RWPE1 (cell line): ENCODE results near the gene PLXNB2.

ENCODE experiments used
- CTCF ChIA-PET: fragments of 350-600 bp; sonication (Branson Sonifier 250); formaldehyde crosslinking; extraction: SDS; loops from one replicate; lab custom pipeline; 2021; lab: Yijun Ruan, JAX
- POLR2A ChIA-PET: fragments of 400-600 bp; formaldehyde crosslinking; extraction: SDS; loops from one replicate; lab custom pipeline; 2020; ENCODE audit warnings: antibody characterized with exemption; ENCODE audit not compliant: low non-redundant PET; lab: Yijun Ruan, JAX
- DNase-seq: peaks from one replicate; pipeline ENCODE4 v3.0.0; 2012; ENCODE audit warnings: low spot score
- H3K27ac ChIP-seq: fragments of 450-650 bp; 2 replicates; pipeline ENCODE4 v1.5.1; 2017
- TF ChIP-seq, protein P1 (sequence below): fragments of 450-650 bp; conservative IDR thresholded peaks from 2 replicates; pipeline ENCODE4 v1.5.1; 2017; ENCODE audit warnings: low read depth, mild to moderate bottlenecking

Gene PLXNB2

DNA sequence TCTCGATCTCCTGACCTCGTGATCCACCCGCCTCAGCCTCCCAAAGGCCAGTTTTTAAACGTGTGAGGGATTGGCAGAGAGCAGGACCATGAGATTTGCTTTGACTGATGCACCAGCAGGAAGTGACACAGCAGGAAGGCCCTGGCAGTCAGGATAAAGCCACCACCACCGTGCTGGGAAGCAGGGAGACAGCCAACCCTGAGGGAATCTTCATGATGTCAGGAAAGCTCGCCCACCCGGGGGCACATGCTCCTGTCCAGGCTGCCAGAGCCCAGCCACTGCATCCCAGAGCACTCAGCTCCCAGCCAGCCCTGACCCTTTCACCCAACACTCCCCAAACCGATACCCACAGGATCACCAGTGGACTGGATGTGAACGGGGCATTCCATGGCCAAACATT is 68.7 kb downstream of the PLXNB2 start:
- DNase-seq, result no peak
- TF ChIP-seq, protein P1, sequence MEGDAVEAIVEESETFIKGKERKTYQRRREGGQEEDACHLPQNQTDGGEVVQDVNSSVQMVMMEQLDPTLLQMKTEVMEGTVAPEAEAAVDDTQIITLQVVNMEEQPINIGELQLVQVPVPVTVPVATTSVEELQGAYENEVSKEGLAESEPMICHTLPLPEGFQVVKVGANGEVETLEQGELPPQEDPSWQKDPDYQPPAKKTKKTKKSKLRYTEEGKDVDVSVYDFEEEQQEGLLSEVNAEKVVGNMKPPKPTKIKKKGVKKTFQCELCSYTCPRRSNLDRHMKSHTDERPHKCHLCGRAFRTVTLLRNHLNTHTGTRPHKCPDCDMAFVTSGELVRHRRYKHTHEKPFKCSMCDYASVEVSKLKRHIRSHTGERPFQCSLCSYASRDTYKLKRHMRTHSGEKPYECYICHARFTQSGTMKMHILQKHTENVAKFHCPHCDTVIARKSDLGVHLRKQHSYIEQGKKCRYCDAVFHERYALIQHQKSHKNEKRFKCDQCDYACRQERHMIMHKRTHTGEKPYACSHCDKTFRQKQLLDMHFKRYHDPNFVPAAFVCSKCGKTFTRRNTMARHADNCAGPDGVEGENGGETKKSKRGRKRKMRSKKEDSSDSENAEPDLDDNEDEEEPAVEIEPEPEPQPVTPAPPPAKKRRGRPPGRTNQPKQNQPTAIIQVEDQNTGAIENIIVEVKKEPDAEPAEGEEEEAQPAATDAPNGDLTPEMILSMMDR, result no peak
- H3K27ac ChIP-seq, result peak overlapping the region; percentile 32
- ChIA-PET CTCF (no interaction called here), POLR2A (no interaction called here)

DNA sequence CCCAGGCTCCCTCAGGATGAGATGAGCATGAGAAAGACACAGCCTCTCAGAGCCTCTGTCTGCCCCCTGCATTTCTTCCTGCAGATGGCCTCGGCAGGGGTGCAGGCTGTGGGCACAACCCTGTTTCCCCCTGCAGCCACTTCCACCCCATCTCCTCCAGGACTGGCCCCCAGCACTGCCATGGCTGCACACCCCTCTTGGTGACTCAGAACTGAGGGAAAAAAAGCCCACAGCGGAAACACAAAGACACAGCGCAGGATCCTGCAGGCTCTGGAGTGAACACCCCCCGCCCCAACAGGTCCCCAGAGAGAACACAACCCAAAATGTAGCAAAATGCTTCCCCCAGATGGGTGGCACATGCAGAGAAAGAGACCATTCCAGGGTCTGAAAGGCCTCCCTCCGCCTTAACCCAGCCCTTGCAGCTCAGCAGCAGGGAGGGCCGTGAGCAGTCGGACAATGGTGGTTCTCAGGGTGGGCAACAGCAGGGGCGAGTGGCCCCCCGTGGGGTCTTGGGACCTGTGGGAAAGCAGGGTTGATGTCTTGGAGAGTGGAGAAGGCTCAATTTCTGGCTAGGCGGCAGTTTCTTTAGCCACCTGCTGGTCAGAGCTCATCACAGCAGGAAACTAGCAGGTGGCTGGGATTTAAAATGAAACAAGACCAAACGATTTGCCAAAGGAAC is 70.6 kb downstream of the PLXNB2 start:
- H3K27ac ChIP-seq, result peak overlapping the region; percentile 16; the same call in 1 of the 2 replicates
- CTCF ChIA-PET, result no interaction called here
- TF ChIP-seq, protein P1, result peak; percentile 25; the same call in 1 of the 2 replicates
- POLR2A ChIA-PET, result no interaction called here
- DNase-seq, result no peak

DNA sequence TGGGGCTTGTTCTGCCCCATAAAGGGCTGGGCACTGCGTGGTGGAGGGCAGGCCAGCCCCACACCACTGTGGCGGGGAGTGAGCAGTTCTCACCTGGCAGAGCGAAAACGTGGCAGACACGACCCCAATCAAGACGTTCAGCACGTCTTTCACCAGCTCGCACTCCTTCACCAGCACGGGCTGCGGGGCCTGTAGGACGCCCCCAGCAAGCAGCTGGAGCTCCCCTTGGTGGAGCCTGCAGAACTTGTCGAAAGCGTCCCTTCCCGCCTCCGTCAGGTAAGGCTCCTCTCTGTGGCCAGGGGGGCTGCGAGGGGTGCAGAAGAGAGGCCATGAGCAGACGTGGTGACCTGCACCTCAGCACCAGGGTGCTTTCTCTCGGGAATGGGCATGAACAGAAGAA is 74.2 kb downstream of the PLXNB2 start:
- peak overlapping the region; percentile 27 for H3K27ac ChIP-seq
- TF ChIP-seq, protein P1, result no peak
- ChIA-PET POLR2A (no interaction called here), CTCF (interaction anchor here (0.9 kb wide), 1 partner anchor 13 kb away, joined by 5 read pairs; no protein-coding TSS in a partner anchor)
- DNase-seq, result no peak

DNA sequence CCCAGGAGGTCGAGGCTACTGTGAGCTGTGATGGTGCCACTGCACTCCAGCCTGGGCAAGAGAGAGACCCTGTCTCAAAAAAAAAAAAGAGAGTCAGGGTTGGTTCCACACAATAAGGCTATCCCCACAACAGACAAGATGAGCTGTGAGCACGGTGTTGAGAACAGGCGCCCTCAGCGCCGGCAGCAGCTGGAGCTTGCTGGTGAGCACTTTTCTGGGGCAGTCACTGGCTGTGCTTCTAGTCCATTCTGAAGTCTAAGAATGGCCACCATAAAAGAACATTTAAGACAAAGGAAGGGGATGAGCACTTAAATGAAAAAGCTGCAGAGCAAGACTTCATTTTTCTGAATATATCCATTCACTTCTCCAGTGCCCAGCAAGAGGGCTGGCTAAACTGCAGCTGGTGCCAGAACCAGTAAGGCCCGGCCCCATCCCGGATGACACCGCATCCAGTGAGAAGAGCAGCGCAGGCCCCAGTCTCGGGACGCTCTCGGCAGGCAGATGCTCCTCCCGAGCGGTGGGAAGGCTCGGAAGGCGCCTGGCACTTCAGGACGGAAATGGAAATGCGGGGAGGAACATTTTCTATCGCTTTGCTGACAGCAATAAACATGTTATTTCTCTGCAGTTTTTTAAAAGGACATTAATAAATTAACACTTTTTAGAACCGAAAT is 74.8 kb downstream of the PLXNB2 start:
- ChIA-PET CTCF (interaction anchor here (0.6 to 0.9 kb wide), 2 partner anchors 13 to 118 kb away, joined by 5 to 10 read pairs; no protein-coding TSS in a partner anchor), POLR2A (no interaction called here)

DNA sequence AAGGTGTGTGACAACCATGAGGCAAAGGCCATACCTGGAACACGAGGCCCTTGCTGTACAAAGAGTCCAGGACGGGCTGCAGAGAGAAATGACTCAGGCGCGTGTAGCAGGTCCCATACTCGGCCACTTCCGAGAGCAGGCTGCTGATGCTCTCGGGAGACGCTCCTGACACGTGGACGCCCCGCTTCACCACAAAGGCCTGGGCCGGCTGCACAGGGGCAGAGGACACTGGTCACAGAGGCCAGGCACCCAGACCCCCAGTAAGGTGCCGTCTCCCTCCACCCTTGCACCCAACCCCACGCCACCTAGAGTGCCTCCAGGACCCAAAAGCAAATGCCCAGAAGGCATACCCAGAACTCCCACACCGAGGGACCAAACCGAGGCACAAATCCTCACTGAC is 78.1 kb downstream of the PLXNB2 start:
- DNase-seq, result no peak
- TF ChIP-seq, protein P1, result no peak
- no peak overlapping the region for H3K27ac ChIP-seq
- ChIA-PET POLR2A (no interaction called here), CTCF (no interaction called here)

More for the DNA sequence above, 74.8 kb downstream of the PLXNB2 start:
- H3K27ac ChIP-seq, result peak overlapping the region; percentile 27
- TF ChIP-seq, protein P1, result no peak
- no peak for DNase-seq

DNA sequence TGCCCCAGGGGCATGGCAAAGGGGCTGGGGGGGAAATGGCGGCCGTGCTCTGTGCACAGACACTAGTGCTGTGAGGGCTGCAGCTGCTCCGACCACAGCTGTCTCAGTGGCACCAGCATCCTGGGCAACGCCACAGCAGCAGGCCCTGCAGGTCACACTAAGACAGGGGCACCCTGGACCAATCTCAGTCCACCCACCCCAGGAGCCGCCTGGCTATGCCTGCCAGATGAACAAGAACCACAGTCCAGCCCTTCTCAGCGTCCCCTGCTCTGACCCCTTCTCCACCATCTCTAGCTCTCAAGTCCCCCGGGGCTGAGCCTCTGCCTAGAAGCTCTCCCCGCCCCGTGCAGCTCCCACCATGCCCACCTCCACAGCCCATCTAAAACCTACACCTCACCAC is 79.1 kb downstream of the PLXNB2 start:
- TF ChIP-seq, protein P1, result no peak
- ChIA-PET CTCF (interaction anchor here (0.6 kb wide), 1 partner anchor 22 kb away, joined by 3 read pairs; no protein-coding TSS in a partner anchor), POLR2A (no interaction called here)
- H3K27ac ChIP-seq, result no peak overlapping the region
- no peak for DNase-seq
